ENCODE data around the gene RAB11B.
A peak's percentile ranks its signal among the peaks of the same experiment; 100 is the strongest.
"Not testable (repeated sequence)": the region's sequence is repeated elsewhere in the genome, so short reads cannot be mapped to it uniquely, and the experiment has no call there.

Gene RAB11B

DNA sequence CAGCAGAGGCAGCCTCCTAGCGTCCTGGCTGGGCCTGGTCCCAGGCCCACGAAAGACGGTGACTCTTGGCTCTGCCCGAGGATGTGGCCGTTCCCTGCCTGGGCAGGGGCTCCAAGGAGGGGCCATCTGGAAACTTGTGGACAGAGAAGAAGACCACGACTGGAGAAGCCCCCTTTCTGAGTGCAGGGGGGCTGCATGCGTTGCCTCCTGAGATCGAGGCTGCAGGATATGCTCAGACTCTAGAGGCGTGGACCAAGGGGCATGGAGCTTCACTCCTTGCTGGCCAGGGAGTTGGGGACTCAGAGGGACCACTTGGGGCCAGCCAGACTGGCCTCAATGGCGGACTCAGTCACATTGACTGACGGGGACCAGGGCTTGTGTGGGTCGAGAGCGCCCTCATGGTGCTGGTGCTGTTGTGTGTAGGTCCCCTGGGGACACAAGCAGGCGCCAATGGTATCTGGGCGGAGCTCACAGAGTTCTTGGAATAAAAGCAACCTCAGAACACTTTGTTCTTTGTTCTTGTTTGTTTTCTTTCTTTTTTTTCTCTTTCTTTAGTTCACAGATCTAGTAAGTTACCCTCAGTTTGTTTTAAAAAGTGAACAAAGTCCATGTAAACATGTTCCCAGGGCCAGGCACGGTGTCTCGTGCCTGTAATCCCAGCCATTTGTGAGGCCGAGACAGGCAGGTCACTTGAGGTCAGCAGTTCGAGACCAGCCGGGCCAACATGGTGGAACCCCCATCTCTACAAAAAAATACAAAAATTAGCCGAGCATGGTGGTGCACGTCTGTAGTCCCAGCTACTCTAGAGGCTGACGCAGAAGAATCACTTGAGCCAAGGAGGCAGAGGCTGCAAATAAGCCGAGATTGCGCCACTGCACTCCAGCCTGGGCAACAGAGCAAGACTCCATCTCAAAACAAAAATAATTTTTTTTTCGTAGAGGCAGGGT, 16.0 kb upstream of the RAB11B start:
- H3K4me1 ChIP-seq (ENCODE audit: insufficient read depth, poor library complexity, severe bottlenecking): no peaks in the 10 kb centered on the region
- TF ChIP-seq, protein P1, sequence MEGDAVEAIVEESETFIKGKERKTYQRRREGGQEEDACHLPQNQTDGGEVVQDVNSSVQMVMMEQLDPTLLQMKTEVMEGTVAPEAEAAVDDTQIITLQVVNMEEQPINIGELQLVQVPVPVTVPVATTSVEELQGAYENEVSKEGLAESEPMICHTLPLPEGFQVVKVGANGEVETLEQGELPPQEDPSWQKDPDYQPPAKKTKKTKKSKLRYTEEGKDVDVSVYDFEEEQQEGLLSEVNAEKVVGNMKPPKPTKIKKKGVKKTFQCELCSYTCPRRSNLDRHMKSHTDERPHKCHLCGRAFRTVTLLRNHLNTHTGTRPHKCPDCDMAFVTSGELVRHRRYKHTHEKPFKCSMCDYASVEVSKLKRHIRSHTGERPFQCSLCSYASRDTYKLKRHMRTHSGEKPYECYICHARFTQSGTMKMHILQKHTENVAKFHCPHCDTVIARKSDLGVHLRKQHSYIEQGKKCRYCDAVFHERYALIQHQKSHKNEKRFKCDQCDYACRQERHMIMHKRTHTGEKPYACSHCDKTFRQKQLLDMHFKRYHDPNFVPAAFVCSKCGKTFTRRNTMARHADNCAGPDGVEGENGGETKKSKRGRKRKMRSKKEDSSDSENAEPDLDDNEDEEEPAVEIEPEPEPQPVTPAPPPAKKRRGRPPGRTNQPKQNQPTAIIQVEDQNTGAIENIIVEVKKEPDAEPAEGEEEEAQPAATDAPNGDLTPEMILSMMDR (IDR thresholded peaks at IDR 0.05; ENCODE audit: poor library complexity, severe bottlenecking): no peak
- DNase-seq (ENCODE audit: low spot score) (no peak), ATAC-seq (ENCODE audit: low read depth) (0 out of 3 replicates have a peak, but pooled peaks have one; percentile 19)
- no peaks in the 10 kb centered on the region for H3K27me3 ChIP-seq (ENCODE audit: insufficient read depth, poor library complexity, severe bottlenecking)
- peaks cover 35% of the 10 kb centered on the region for H3K36me3 ChIP-seq (ENCODE audit: low read depth)
- H3K27ac ChIP-seq (ENCODE audit: poor library complexity, severe bottlenecking): no peak overlapping the region
- H3K4me3 ChIP-seq (ENCODE audit: severe bottlenecking): no peak overlapping the region
- H3K9me3 ChIP-seq (ENCODE audit: severe bottlenecking): no peaks in the 10 kb centered on the region

GRCh38 chr19:8375766-8376165, 14.4 kb upstream of the RAB11B start:
- H3K4me3 ChIP-seq (ENCODE audit: severe bottlenecking); DNase-seq (ENCODE audit: low spot score); H3K9me3 ChIP-seq (ENCODE audit: severe bottlenecking); ATAC-seq (ENCODE audit: low read depth); H3K27ac ChIP-seq (ENCODE audit: poor library complexity, severe bottlenecking); H3K27me3 ChIP-seq (ENCODE audit: insufficient read depth, poor library complexity, severe bottlenecking); H3K4me1 ChIP-seq (ENCODE audit: insufficient read depth, poor library complexity, severe bottlenecking): not testable (repeated sequence)
- peaks cover 24% of the 10 kb centered on the region for H3K36me3 ChIP-seq (ENCODE audit: low read depth)

DNA sequence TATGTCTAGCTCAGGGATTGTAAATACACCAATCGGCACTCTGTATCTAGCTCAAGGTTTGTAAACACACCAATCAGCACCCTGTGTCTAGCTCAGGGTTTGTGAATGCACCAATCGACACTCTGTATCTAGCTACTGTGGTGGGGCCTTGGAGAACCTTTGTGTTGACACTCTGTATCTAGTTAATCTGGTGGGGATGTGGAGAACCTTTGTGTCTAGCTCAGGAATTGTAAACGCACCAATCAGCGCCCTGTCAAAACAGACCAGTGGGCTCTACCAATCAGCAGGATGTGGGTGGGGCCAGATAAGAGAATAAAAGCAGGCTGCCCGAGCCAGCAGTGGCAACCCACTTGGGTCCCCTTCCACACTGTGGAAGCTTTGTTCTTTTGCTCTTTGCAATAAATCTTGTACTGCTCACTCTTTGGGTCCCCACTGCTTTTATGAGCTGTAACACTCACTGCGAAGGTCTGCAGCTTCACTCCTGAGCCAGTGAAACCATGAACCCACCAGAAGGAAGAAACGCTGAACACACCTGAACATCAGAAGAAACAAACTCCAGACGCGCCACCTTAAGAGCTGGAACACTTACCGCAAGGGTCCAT, 13.7 kb upstream of the RAB11B start:
- DNase-seq (ENCODE audit: low spot score); ATAC-seq (ENCODE audit: low read depth); H3K4me3 ChIP-seq (ENCODE audit: severe bottlenecking); H3K9me3 ChIP-seq (ENCODE audit: severe bottlenecking); H3K4me1 ChIP-seq (ENCODE audit: insufficient read depth, poor library complexity, severe bottlenecking); H3K27ac ChIP-seq (ENCODE audit: poor library complexity, severe bottlenecking); H3K27me3 ChIP-seq (ENCODE audit: insufficient read depth, poor library complexity, severe bottlenecking): not testable (repeated sequence)
- peaks cover 17% of the 10 kb centered on the region for H3K36me3 ChIP-seq (ENCODE audit: low read depth)

- H3K27ac ChIP-seq (ENCODE audit: poor library complexity, severe bottlenecking): no peak overlapping the region
- H3K36me3 ChIP-seq (ENCODE audit: low read depth): peaks cover 11% of the 10 kb centered on the region
- H3K4me1 ChIP-seq (ENCODE audit: insufficient read depth, poor library complexity, severe bottlenecking): no peaks in the 10 kb centered on the region
- no peaks in the 10 kb centered on the region for H3K9me3 ChIP-seq (ENCODE audit: severe bottlenecking)
- TF ChIP-seq, protein P1 (IDR thresholded peaks at IDR 0.05; ENCODE audit: poor library complexity, severe bottlenecking): no peak
- H3K27me3 ChIP-seq (ENCODE audit: insufficient read depth, poor library complexity, severe bottlenecking): no peaks in the 10 kb centered on the region
- no peak for DNase-seq (ENCODE audit: low spot score)
- ATAC-seq (ENCODE audit: low read depth): no peak
- H3K4me3 ChIP-seq (ENCODE audit: severe bottlenecking): no peak overlapping the region
Observed at GRCh38 chr19:8377598-8377997, 12.6 kb upstream of the RAB11B start.

- not testable (repeated sequence) for H3K27ac ChIP-seq (ENCODE audit: poor library complexity, severe bottlenecking); H3K36me3 ChIP-seq (ENCODE audit: low read depth); H3K27me3 ChIP-seq (ENCODE audit: insufficient read depth, poor library complexity, severe bottlenecking); H3K4me1 ChIP-seq (ENCODE audit: insufficient read depth, poor library complexity, severe bottlenecking); DNase-seq (ENCODE audit: low spot score); ATAC-seq (ENCODE audit: low read depth); H3K4me3 ChIP-seq (ENCODE audit: severe bottlenecking); H3K9me3 ChIP-seq (ENCODE audit: severe bottlenecking)
Observed at GRCh38 chr19:8379156-8379891, 10.8 kb upstream of the RAB11B start.

GRCh38 chr19:8384569-8384968, 5.6 kb upstream of the RAB11B start:
- not testable (repeated sequence) for H3K4me3 ChIP-seq (ENCODE audit: severe bottlenecking); H3K9me3 ChIP-seq (ENCODE audit: severe bottlenecking); H3K36me3 ChIP-seq (ENCODE audit: low read depth); H3K4me1 ChIP-seq (ENCODE audit: insufficient read depth, poor library complexity, severe bottlenecking); DNase-seq (ENCODE audit: low spot score); H3K27ac ChIP-seq (ENCODE audit: poor library complexity, severe bottlenecking); ATAC-seq (ENCODE audit: low read depth); H3K27me3 ChIP-seq (ENCODE audit: insufficient read depth, poor library complexity, severe bottlenecking)

- not testable (repeated sequence) for H3K4me1 ChIP-seq (ENCODE audit: insufficient read depth, poor library complexity, severe bottlenecking); H3K36me3 ChIP-seq (ENCODE audit: low read depth); H3K9me3 ChIP-seq (ENCODE audit: severe bottlenecking); H3K27ac ChIP-seq (ENCODE audit: poor library complexity, severe bottlenecking); DNase-seq (ENCODE audit: low spot score); H3K4me3 ChIP-seq (ENCODE audit: severe bottlenecking); ATAC-seq (ENCODE audit: low read depth); H3K27me3 ChIP-seq (ENCODE audit: insufficient read depth, poor library complexity, severe bottlenecking)
Observed at GRCh38 chr19:8385103-8385502, 5.1 kb upstream of the RAB11B start.

- not testable (repeated sequence) for H3K27ac ChIP-seq (ENCODE audit: poor library complexity, severe bottlenecking); H3K9me3 ChIP-seq (ENCODE audit: severe bottlenecking); H3K4me1 ChIP-seq (ENCODE audit: insufficient read depth, poor library complexity, severe bottlenecking); ATAC-seq (ENCODE audit: low read depth); H3K4me3 ChIP-seq (ENCODE audit: severe bottlenecking); H3K36me3 ChIP-seq (ENCODE audit: low read depth); DNase-seq (ENCODE audit: low spot score); H3K27me3 ChIP-seq (ENCODE audit: insufficient read depth, poor library complexity, severe bottlenecking)
Observed at GRCh38 chr19:8385566-8385965, 4.6 kb upstream of the RAB11B start.

DNA sequence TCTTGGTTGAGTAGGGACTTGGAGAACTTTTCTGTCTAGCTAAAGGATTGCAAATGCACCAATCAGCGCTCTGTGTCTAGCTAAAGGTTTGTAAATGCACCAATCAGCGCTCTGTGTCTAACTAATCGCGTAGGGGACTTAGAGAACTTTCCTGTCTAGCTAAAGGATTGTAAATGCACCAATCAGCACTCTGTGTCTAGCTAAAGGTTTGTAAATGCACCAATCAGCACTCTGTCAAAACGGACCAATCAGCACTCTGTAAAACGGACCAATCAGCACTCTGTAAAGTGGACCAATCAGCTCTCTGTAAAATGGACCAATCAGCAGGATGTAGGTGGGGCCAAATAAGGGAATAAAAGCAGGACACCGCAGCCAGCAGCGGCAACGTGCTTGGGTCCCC, 3.7 kb upstream of the RAB11B start:
- H3K4me3 ChIP-seq (ENCODE audit: severe bottlenecking); H3K27me3 ChIP-seq (ENCODE audit: insufficient read depth, poor library complexity, severe bottlenecking); H3K9me3 ChIP-seq (ENCODE audit: severe bottlenecking); H3K36me3 ChIP-seq (ENCODE audit: low read depth); H3K27ac ChIP-seq (ENCODE audit: poor library complexity, severe bottlenecking); DNase-seq (ENCODE audit: low spot score); H3K4me1 ChIP-seq (ENCODE audit: insufficient read depth, poor library complexity, severe bottlenecking); ATAC-seq (ENCODE audit: low read depth): not testable (repeated sequence)
